Measurements from ENCODE around the gene OR1E2.
"Not testable (repeated sequence)": the region's sequence is repeated elsewhere in the genome, so short reads cannot be mapped to it uniquely, and the experiment has no call there.

Gene OR1E2

GRCh38 chr17:3447625-3448024 lies 14.0 kb upstream of the OR1E2 start:
- Histone ChIP-seq H3K36me3 (ENCODE audit: insufficient read depth, low read length) (no peaks in the 10 kb centered on the region), H3K4me2 (ENCODE audit: low read length) (no peak overlapping the region), H3K4me1 (ENCODE audit: control insufficient read depth, insufficient read depth, low read length) (no peaks in the 10 kb centered on the region), H3K27me3 (ENCODE audit: control insufficient read depth, insufficient read depth, low read length) (peaks cover 1% of the 10 kb centered on the region), H3K4me3 (ENCODE audit: low read length) (no peak overlapping the region), H3K9ac (ENCODE audit: low read depth, low read length) (no peak overlapping the region), H3K9me3 (replicated peaks; ENCODE audit: low read length) (no peaks in the 10 kb centered on the region)

- Histone ChIP-seq H3K27me3 (ENCODE audit: control insufficient read depth, insufficient read depth, low read length) (peaks cover 16% of the 10 kb centered on the region), H3K4me1 (ENCODE audit: control insufficient read depth, insufficient read depth, low read length) (no peaks in the 10 kb centered on the region), H3K9ac (ENCODE audit: low read depth, low read length) (no peak overlapping the region)
Measured at GRCh38 chr17:3440451-3440850, 6.8 kb upstream of the OR1E2 start.

DNA sequence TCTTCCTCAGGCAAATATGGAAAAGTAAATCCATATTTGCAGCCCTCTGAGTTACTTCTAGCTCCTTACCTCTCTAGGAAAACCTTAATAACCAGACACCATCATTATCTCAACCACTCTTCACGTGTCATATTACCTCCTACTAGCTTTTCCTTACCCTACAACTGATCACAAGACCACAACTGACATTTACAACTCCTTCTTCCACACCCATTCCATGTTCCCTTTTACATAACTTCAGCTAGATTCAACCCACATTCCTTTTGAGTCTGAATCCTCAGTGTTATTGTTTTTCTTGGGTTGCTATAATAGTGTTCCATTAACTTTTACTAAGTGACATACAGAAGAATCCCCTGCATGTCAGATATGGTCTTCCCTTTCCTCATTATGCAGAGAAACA lies 4.7 kb upstream of the OR1E2 start:
- Histone ChIP-seq H3K36me3 (ENCODE audit: insufficient read depth, low read length) (no peaks in the 10 kb centered on the region), H3K4me3 (ENCODE audit: low read length) (no peak overlapping the region), H3K27me3 (ENCODE audit: control insufficient read depth, insufficient read depth, low read length) (peaks cover 16% of the 10 kb centered on the region), H3K9me3 (replicated peaks; ENCODE audit: low read length) (no peaks in the 10 kb centered on the region), H3K4me2 (ENCODE audit: low read length) (no peak overlapping the region), H3K9ac (ENCODE audit: low read depth, low read length) (no peak overlapping the region), H3K4me1 (ENCODE audit: control insufficient read depth, insufficient read depth, low read length) (no peaks in the 10 kb centered on the region)

More at GRCh38 chr17:3440451-3440850, 6.8 kb upstream of the OR1E2 start:
- no peaks in the 10 kb centered on the region for H3K36me3 ChIP-seq (ENCODE audit: insufficient read depth, low read length)
- no peaks in the 10 kb centered on the region for H3K9me3 ChIP-seq (replicated peaks; ENCODE audit: low read length)
- H3K4me3 ChIP-seq (ENCODE audit: low read length), result no peak overlapping the region
- no peak overlapping the region for H3K4me2 ChIP-seq (ENCODE audit: low read length)

- H3K9ac ChIP-seq (ENCODE audit: low read depth, low read length); H3K27me3 ChIP-seq (ENCODE audit: control insufficient read depth, insufficient read depth, low read length); H3K4me2 ChIP-seq (ENCODE audit: low read length); H3K36me3 ChIP-seq (ENCODE audit: insufficient read depth, low read length); H3K9me3 ChIP-seq (replicated peaks; ENCODE audit: low read length); H3K4me3 ChIP-seq (ENCODE audit: low read length); H3K4me1 ChIP-seq (ENCODE audit: control insufficient read depth, insufficient read depth, low read length): not testable (repeated sequence)
Measured at GRCh38 chr17:3433215-3433614, 426 bp downstream of the OR1E2 start.

DNA sequence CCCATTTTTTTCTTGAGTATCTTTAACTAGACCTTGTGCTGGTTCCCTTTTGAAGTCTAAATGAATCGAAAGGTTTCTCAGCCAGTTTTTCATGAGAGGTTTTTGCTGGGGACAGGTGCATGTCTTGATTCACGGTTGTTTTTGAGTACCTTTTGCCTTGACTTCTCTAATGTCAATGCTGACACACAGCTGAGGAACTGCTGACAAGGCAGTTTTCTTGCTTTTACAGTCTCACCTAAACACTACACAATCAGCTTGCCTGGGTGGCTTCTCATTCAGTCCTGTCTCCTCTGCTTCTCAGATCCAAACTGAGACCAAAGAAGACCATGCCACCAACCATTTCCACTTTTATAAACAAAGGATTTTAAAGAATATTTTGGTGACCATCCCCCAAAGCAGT lies 15.4 kb downstream of the OR1E2 start:
- no peaks in the 10 kb centered on the region for H3K4me1 ChIP-seq (ENCODE audit: control insufficient read depth, insufficient read depth, low read length)
- H3K4me3 ChIP-seq (ENCODE audit: low read length), result no peak overlapping the region
- H3K9ac ChIP-seq (ENCODE audit: low read depth, low read length), result no peak overlapping the region
- H3K9me3 ChIP-seq (replicated peaks; ENCODE audit: low read length), result no peaks in the 10 kb centered on the region
- no peaks in the 10 kb centered on the region for H3K27me3 ChIP-seq (ENCODE audit: control insufficient read depth, insufficient read depth, low read length)
- no peaks in the 10 kb centered on the region for H3K36me3 ChIP-seq (ENCODE audit: insufficient read depth, low read length)
- H3K4me2 ChIP-seq (ENCODE audit: low read length), result no peak overlapping the region

- H3K27me3 ChIP-seq (ENCODE audit: control insufficient read depth, insufficient read depth, low read length), result no peaks in the 10 kb centered on the region
- H3K4me3 ChIP-seq (ENCODE audit: low read length), result no peak overlapping the region
- no peaks in the 10 kb centered on the region for H3K4me1 ChIP-seq (ENCODE audit: control insufficient read depth, insufficient read depth, low read length)
- H3K4me2 ChIP-seq (ENCODE audit: low read length), result no peak overlapping the region
- no peak overlapping the region for H3K9ac ChIP-seq (ENCODE audit: low read depth, low read length)
- H3K36me3 ChIP-seq (ENCODE audit: insufficient read depth, low read length), result no peaks in the 10 kb centered on the region
- H3K9me3 ChIP-seq (replicated peaks; ENCODE audit: low read length), result no peaks in the 10 kb centered on the region
Measured at GRCh38 chr17:3415610-3416009, 18.0 kb downstream of the OR1E2 start.

- not testable (repeated sequence) for H3K9me3 ChIP-seq (replicated peaks; ENCODE audit: low read length); H3K36me3 ChIP-seq (ENCODE audit: insufficient read depth, low read length); H3K4me2 ChIP-seq (ENCODE audit: low read length); H3K9ac ChIP-seq (ENCODE audit: low read depth, low read length); H3K4me1 ChIP-seq (ENCODE audit: control insufficient read depth, insufficient read depth, low read length); H3K4me3 ChIP-seq (ENCODE audit: low read length); H3K27me3 ChIP-seq (ENCODE audit: control insufficient read depth, insufficient read depth, low read length)
Measured at GRCh38 chr17:3412216-3412615, 21.4 kb downstream of the OR1E2 start.

GRCh38 chr17:3411070-3411469 lies 22.6 kb downstream of the OR1E2 start, which contains the start of gene OR3A3:
OR3A3 (plus strand) TSS chr17:3411370.
- H3K4me3 ChIP-seq (ENCODE audit: low read length), result no peak within 1 kb of the TSS
- no peaks in the 10 kb centered on the region for H3K9me3 ChIP-seq (replicated peaks; ENCODE audit: low read length)
- H3K27me3 ChIP-seq (ENCODE audit: control insufficient read depth, insufficient read depth, low read length), result no peaks in the 10 kb centered on the region
- H3K36me3 ChIP-seq (ENCODE audit: insufficient read depth, low read length), result no peaks in the 10 kb centered on the region
- H3K9ac ChIP-seq (ENCODE audit: low read depth, low read length), result no peak within 1 kb of the TSS
- no peaks in the 10 kb centered on the region for H3K4me1 ChIP-seq (ENCODE audit: control insufficient read depth, insufficient read depth, low read length)
- no peak within 1 kb of the TSS for H3K4me2 ChIP-seq (ENCODE audit: low read length)

DNA sequence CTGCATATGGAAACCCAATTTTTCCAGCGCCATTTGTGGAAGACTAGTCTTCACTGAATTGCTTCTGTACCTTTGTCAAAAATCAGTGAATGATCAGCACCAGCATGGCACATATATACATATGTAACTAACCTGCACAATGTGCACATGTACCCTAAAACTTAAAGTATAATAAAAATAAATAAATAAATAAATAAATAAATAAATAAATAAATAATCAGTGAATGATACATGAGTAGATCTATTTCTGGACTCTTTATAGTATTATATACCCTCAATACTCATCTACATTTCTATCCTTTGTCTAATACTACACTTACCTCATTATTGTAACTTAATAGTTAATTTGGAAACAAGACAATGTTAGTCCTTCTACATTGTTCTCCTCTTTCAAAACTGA lies 29.8 kb downstream of the OR1E2 start:
- not testable (repeated sequence) for H3K4me3 ChIP-seq (ENCODE audit: low read length); H3K27me3 ChIP-seq (ENCODE audit: control insufficient read depth, insufficient read depth, low read length)

DNA sequence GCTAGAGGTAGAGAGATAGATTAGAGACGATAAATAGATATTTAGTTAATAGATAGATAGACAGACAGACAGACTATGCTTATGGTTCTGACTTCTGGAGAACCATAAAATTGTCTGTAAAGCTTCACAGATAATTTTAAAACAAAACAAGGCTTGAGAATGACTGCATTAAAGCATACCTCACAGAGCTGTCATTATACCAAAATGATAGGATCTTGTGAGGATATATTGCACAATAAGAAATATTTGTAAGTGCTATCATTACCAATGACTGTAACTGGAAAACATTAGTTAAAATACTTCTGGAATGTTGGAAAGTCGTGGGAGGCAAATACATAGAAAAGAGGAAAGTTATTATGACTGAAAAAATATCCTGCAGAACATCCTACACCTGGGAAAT lies 31.9 kb downstream of the OR1E2 start:
- H3K9ac ChIP-seq (ENCODE audit: low read depth, low read length), result no peak overlapping the region
- no peak overlapping the region for H3K4me2 ChIP-seq (ENCODE audit: low read length)
- H3K9me3 ChIP-seq (replicated peaks; ENCODE audit: low read length), result no peaks in the 10 kb centered on the region
- H3K36me3 ChIP-seq (ENCODE audit: insufficient read depth, low read length), result no peaks in the 10 kb centered on the region
- H3K27me3 ChIP-seq (ENCODE audit: control insufficient read depth, insufficient read depth, low read length), result no peaks in the 10 kb centered on the region
- no peaks in the 10 kb centered on the region for H3K4me1 ChIP-seq (ENCODE audit: control insufficient read depth, insufficient read depth, low read length)
- H3K4me3 ChIP-seq (ENCODE audit: low read length), result no peak overlapping the region

More for the DNA sequence above, 29.8 kb downstream of the OR1E2 start:
- not testable (repeated sequence) for H3K9ac ChIP-seq (ENCODE audit: low read depth, low read length); H3K36me3 ChIP-seq (ENCODE audit: insufficient read depth, low read length); H3K4me2 ChIP-seq (ENCODE audit: low read length); H3K4me1 ChIP-seq (ENCODE audit: control insufficient read depth, insufficient read depth, low read length); H3K9me3 ChIP-seq (replicated peaks; ENCODE audit: low read length)

- H3K9ac ChIP-seq (ENCODE audit: low read depth, low read length), result no peak overlapping the region
- no peaks in the 10 kb centered on the region for H3K27me3 ChIP-seq (ENCODE audit: control insufficient read depth, insufficient read depth, low read length)
- no peaks in the 10 kb centered on the region for H3K4me1 ChIP-seq (ENCODE audit: control insufficient read depth, insufficient read depth, low read length)
- no peak overlapping the region for H3K4me2 ChIP-seq (ENCODE audit: low read length)
- H3K9me3 ChIP-seq (replicated peaks; ENCODE audit: low read length), result no peaks in the 10 kb centered on the region
- no peak overlapping the region for H3K4me3 ChIP-seq (ENCODE audit: low read length)
- H3K36me3 ChIP-seq (ENCODE audit: insufficient read depth, low read length), result no peaks in the 10 kb centered on the region
Measured at GRCh38 chr17:3400055-3400454, 33.6 kb downstream of the OR1E2 start.

GRCh38 chr17:3398310-3398709 lies 35.3 kb downstream of the OR1E2 start, which contains the start of gene OR1E1:
OR1E1 (minus strand) TSS chr17:3398410; CDS start chr17:3398410, 0 bp downstream.
- Histone ChIP-seq H3K4me1 (ENCODE audit: control insufficient read depth, insufficient read depth, low read length) (no peaks in the 10 kb centered on the region), H3K36me3 (ENCODE audit: insufficient read depth, low read length) (no peaks in the 10 kb centered on the region), H3K27me3 (ENCODE audit: control insufficient read depth, insufficient read depth, low read length) (no peaks in the 10 kb centered on the region), H3K4me3 (ENCODE audit: low read length) (no peak within 1 kb of the TSS), H3K4me2 (ENCODE audit: low read length) (no peak within 1 kb of the TSS), H3K9ac (ENCODE audit: low read depth, low read length) (no peak within 1 kb of the TSS), H3K9me3 (replicated peaks; ENCODE audit: low read length) (no peaks in the 10 kb centered on the region)

Measured in skeletal muscle satellite cell (primary cell).